GM21619 (cell line): ENCODE data around the gene NT5DC2.

Experiments
- ATAC-seq: cut with Tn5 transposase; IDR thresholded peaks from one replicate; pipeline ENCODE4 v1.9.1; 2021; ENCODE audit not compliant: unreplicated experiment

The NT5DC2 gene

GRCh38 chr3:52512727-52513126, 20.9 kb downstream of the NT5DC2 start:
- ATAC-seq: no peak

GRCh38 chr3:52512105-52512504, 21.6 kb downstream of the NT5DC2 start:
- ATAC-seq: no peak

GRCh38 chr3:52511509-52511908, 22.1 kb downstream of the NT5DC2 start:
- ATAC-seq: no peak

DNA sequence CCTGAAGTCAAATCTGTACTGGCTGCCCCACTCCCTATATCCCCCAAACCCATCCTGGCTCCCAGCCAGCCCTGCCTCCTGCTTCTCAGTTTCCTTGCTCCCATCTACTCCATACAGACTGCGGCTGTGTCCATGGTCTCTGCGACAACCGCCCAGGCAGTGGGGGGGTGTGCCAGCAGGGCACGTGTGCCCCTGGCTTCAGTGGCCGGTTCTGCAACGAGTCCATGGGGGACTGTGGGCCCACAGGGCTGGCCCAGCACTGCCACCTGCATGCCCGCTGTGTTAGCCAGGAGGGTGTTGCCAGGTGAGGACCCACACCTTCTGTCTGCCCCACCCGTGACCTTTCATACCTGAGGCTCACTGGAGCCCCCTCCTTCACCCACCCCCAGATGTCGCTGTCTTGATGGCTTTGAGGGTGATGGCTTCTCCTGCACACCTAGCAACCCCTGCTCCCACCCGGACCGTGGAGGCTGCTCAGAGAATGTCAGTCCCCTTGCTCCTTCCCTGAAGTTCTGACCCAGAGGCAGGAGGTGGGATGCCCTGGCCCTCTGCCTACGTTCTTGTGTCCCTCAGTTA, 23.8 kb downstream of the NT5DC2 start:
- no peak for ATAC-seq

DNA sequence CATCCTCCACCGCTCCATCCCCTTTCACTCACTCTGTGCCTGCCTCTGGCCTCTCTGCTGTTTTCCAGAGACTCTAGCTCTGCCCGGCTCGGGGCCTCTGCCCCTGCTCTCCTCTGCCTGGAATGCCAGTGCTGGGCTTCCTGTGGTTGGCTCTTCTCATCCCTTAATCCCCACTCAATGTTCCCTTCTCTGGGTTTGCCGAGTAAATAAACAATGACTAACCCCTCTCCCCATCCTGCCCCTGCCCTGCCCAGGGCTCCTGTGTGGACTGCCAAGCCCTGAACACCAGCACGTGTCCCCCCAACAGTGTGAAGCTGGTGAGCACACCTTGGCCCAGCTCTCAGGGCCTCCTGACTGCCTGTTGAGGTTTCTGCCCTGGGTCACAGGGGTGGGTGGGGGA, 26.3 kb downstream of the NT5DC2 start:
- no peak for ATAC-seq

- ATAC-seq: no peak
Observed at GRCh38 chr3:52506266-52506966, 27.2 kb downstream of the NT5DC2 start.

- ATAC-seq: no peak
Observed at GRCh38 chr3:52504977-52505376, 28.7 kb downstream of the NT5DC2 start.

GRCh38 chr3:52503788-52504424, 29.8 kb downstream of the NT5DC2 start:
- no peak for ATAC-seq

DNA sequence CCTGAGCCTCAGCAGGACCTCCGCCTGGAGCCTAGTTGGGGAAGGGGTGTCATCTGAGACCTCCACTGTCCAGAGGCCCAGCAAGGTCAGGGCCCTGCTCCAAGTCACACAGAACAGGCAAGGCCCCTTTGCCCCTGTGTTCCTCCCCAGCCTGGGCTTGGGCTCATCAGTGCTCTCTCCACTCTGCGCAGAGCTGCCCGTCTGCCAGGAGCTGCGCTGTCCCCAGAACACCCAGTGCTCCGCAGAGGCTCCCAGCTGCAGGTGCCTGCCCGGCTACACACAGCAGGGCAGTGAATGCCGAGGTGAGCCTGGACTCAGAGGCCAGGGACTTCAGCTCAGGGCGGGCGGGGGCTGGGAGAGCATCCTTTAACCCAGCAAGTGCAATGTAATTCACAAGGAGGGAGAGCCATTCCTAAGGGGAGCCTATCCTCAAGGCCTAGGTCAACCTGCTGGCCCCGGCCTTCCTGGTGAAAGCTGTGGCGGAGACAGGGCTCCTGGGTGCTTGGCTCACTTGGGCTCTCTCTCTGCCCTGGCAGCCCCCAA, 30.8 kb downstream of the NT5DC2 start:
- ATAC-seq: no peak

DNA sequence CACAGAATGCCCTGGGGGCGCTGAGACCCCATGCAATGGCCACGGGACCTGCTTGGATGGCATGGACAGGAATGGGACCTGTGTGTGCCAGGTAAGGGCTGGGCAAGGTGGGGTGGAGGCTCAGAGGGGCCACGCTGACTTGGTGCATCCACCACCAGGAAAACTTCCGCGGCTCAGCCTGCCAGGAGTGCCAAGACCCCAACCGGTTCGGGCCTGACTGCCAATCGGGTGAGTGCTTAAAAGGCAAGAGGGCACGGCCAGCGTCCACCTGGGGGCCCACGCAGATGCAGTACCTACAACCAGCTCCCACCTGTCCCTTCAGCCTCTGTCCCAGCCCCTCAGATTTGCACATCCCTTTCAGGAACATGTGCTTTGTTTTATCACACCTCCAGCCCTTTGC, 31.7 kb downstream of the NT5DC2 start:
- no peak for ATAC-seq

DNA sequence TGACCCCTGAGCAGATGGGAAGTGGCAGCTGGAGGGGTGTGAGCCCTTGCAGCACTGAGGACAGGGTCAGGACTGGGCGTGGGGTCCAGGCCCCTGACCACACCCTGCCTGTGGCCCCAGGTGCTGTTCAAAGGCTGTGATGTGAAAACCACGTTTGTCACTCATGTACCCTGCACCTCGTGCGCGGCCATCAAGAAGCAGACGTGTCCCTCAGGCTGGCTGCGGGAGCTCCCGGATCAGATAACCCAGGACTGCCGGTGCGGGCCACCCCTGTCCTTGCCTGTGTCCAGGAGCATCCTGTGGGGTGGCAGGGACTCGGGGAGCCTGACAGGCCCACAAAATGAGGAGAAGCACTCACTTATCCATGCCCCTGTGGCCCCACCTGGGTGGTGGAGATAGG, 32.6 kb downstream of the NT5DC2 start:
- no peak for ATAC-seq

DNA sequence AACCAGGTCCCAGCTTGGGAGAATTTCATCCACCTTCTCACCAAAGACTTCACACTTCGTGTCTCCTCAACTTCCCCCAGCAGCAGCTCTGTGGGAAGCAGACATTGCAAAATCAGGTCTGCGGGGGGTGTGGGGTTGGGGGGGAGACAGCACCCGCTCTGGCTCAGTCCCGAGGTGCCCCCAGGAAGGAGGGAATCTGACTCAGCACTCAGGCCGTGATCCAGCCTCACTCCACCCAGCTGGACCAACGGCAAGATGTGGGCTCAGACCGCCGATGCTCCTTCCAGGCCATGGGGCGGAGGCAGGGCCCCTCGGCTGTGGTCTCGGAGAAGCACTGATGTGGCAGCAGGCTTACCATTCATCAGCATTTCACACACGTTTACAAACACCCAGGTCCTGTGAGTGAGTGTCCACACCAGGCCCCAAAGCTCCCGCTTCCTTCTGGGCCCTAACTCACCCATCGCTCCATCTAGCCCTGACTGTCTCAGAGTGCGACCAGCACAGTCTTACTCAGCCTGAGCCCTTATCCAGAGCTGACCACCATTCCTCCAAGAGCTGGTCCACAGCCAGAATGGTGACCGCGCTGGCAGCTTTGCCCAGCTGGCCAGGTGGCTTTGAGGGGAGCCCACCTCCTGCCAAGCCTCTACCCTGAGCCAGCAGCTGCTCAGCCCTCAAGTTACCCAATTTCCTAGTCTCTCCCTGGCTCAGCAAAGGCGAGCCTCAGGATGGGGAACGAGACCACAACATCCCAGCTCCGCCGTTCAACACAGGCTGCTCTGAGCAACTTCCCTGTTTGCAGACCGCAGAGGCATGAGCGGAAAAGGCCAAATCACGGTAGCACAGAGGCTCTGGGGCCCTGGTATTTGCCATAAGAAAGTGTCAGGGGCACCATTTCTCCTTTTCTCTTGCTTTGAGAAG, 35.3 kb downstream of the NT5DC2 start:
- ATAC-seq: no peak

DNA sequence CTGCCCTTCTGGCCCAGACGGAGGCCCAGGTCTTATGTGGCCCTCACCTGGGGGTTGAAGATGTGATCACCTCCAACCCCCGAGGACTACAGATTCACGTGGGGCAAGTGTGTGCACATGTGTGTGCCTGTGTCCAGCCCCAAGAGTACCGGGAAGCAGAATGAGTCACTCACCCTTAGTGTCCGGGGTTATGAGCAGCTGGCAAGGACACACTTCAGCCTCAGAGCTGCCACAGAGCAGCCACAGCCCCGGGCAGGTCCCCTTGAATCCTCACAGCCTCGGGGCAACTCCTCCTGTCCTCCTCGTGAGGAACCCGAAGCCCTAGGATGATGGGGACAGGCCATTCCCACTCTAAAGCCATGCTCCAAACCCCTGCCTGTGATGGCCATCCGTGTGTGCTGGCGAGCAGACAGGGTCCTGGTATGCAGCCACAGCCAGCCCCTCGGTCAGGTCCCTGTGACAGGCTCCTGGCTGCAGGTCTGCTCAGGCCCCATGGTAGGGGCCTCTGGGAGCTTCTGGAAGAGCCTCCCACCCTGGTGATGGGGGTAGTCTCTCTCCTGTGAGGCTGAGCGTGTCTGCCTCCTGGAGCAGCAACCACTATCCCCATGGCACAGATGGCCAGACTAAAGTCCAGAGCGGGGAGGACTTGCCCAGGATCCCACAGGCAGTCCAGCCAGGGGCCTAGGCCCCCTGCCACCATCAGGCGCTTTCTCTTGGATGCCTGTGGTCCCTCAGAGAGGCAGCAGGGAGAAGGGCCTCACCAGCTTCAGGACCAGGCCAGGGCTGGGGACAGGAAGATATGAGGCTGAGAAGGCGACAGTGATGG, 37.7 kb downstream of the NT5DC2 start:
- ATAC-seq: no peak

DNA sequence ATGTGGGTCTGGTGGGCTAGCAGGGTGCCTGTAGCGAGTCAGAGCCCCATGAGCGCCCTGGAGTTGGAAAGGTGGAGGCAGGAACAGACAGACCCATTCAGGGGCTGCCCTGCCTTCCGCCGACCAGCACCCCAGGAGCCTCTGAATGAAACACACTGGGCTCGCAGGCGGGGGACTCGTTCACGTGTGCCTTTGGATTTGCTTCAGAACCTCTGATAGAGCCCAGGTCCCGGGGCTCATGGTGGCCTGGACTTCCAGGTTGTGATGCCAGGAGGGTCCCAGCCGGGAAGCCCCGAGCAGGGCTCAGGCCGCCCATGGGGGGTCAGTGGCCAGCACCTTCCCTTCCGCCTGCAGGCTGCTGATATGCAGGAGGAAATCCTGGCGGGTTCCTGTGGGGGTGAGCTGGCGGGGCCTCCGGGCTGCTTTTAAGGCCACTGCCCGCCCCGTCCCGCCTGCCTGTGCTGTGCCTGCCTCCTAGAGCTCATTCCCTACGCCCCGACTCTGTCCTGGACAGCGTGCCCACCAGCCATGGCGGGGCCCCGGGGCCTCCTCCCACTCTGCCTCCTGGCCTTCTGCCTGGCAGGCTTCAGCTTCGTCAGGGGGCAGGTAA, 38.7 kb downstream of the NT5DC2 start, which contains the start of gene STAB1:
Gene STAB1 (plus strand): TSS at position 453 of the 610 bp plus-strand sequence. CDS start 76 bp downstream, at position 529.
- ATAC-seq: no peak

GRCh38 chr3:52494445-52494844, 39.2 kb downstream of the NT5DC2 start:
- no peak for ATAC-seq

DNA sequence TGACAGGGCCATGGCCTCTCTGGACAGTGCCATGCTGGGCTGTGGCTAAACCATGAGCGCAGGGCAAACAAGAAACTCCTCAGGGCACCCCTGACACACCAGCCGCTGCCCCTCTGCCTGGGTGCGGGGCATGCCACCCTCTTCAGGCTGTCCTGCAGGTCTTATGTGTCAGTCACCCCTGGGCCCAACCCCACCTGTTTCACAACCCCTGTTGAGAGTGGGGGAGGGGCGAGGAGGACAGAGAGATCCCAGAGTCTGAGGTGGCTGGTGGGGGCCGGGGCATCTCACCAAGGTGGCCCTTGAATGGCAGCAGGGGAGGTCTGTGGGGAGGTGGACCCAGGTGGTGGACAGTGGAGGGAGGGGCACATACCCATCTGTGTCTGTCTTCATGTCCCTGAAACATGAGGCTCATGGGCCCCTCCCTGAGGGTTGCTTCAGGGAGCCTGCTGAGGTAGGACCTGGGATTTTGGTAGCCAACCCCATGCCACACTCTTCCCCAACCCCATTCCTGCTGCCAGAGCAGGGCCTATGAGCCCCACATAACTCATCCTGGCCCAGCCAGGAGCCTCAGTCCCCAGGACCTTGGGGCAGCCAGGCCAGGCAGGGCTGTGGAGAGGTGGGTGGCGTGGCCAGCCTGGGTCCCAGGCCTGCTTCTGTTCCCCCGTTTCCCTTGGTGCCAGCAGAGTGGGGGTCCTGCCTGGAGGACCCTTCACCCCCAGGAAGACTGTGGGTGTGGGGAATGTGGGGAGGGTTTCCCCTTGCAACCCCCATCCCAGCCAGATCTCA, 40.2 kb downstream of the NT5DC2 start:
- no peak for ATAC-seq

DNA sequence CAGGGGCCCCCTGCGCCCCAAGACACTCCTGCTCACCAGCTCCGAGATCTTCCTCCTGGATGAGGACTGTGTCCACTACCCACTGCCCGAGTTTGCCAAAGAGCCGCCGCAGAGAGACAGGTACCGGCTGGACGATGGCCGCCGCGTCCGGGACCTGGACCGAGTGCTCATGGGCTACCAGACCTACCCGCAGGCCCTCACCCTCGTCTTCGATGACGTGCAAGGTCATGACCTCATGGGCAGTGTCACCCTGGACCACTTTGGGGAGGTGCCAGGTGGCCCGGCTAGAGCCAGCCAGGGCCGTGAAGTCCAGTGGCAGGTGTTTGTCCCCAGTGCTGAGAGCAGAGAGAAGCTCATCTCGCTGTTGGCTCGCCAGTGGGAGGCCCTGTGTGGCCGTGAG, 41.6 kb downstream of the NT5DC2 start:
- no peak for ATAC-seq

DNA sequence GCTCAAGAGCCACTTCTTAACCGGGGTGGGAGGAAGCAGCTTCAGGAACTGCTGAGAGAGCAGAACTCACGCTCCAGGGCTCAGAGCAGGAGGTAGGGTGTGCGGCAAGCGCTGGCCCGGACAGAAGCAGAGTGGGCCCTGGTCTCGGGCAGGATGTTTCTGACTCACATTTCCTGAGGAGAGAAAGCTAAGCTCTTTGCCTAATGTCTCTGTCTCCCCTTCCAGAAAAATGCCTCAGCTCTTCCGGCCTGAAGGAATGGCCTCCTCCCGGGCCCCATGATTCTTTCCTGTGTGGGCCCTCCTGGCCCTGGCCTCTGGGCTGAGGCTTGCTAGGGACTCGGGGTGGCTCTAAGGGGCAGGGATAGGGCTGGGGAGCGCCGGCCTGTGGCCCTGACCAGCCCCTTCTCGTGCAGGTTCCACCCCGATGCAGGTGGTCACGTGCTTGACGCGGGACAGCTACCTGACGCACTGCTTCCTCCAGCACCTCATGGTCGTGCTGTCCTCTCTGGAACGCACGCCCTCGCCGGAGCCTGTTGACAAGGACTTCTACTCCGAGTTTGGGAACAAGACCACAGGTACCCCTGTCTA, 42.6 kb downstream of the NT5DC2 start:
- no peak for ATAC-seq
